ENCODE results near the gene C2orf76. TPM values are rescaled to one million over a fixed set of nuclear protein-coding genes. Genes with fewer than 3 reads are reported as not detected.
A peak's percentile ranks its signal among the peaks of the same experiment; 100 is the strongest.
"Not testable (repeated sequence)": the region's sequence is repeated elsewhere in the genome, so short reads cannot be mapped to it uniquely, and the experiment has no call there.

The C2orf76 gene
- total RNA-seq, 4 donors from 2014 or later = 8.7 to 14.6 (median 11.2) TPM

DNA sequence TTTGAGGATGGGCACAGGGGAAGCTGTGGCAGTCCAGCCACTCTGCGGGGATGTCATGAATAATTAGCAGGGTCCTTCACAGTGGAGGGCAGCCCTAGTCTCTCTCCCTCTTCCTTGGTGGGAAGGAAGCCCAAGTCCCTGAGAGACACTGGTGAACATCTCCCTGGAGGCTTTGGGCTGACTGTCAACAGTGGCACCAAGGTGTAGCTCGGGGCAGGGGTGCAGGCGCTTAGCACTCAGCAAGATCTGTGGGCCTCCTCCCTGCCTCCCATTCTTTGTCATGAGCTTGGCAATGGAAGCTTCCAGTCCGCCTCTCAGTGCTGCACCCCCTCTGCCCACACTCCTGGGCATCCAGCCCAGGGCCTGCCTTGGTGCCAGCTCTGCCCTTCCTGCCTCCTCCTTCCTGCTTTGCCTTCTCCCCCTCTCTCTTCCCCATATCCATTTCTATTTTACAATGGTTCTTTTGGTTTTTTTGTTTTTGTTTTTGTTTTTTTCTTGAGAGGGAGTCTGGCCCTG, 83.6 kb downstream of the C2orf76 start:
- peak; percentile 90 for DNase-seq (ENCODE audit: extremely low spot score)
- H3K4me3 ChIP-seq = no peak overlapping the region
- TF ChIP-seq EP300 (IDR thresholded peaks at IDR 0.05) = no peak
- intact Hi-C loops (cut with DNase I) = no loop called here
- WGBS = 71% methylated on average over 4 of the region's 4 CpGs
- peak overlapping the region in 1 of 4 donors; percentile 16 for H3K27ac ChIP-seq (replicated peaks in 1 of 4)
- no peaks in the 10 kb centered on the region for H3K9me3 ChIP-seq
- peaks cover 0 to 11% (median 6%) of the 10 kb centered on the region in 4 donors for H3K36me3 ChIP-seq
- no peaks in the 10 kb centered on the region for H3K27me3 ChIP-seq
- peaks cover 0 to 10% (median 4%) of the 10 kb centered on the region in 4 donors for H3K4me1 ChIP-seq

DNA sequence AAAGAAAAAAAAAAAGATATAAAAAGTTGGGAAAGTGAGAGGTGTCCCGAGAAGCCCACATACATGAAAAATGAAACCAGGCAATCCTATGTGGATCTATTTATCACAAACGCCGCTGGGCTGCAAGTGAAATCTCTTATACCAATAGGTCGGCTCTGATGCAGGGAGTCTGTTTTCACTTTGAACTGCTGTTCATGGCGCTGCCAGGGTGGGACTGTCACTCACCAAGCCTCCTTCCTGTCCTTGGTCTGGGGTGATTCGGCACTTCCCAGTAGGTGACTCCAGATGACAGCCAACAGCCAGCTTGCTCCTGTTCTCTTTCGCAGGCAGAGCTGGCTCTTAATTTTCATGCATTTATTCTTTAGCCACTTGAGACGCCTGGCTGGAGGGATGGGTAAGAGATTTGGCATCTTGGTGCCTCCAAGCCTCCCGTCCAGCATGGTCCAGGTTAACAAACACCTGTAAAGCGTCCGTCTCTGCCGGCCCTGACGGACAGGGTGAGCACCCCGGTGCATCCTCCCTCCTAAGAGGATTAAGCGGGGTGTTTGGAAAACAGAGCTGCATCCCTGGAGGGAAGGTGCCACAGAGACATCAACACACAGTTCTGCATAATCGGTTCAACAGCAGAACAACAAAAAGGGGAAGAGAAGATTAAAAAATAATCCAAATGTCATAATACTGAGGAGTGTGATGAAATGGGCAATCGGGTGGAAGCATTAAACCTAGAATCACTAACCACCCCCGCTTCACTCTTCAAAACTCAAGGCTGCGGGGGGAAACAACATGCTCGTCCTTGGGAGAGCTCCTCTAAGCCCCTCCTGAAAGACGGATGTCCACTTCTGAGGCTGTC, 84.3 kb downstream of the C2orf76 start:
- no peak overlapping the region for H3K4me3 ChIP-seq
- peak; percentile 75 for DNase-seq (ENCODE audit: extremely low spot score)
- 75% methylated on average over 21 of the region's 21 CpGs for WGBS
- no peaks in the 10 kb centered on the region for H3K27me3 ChIP-seq
- H3K4me1 ChIP-seq = peaks cover 0 to 10% (median 4%) of the 10 kb centered on the region in 4 donors
- H3K9me3 ChIP-seq = no peaks in the 10 kb centered on the region
- H3K27ac ChIP-seq (replicated peaks in 1 of 4) = no peak overlapping the region
- H3K36me3 ChIP-seq = peaks cover 0 to 11% (median 6%) of the 10 kb centered on the region in 4 donors
- TF ChIP-seq, protein P1, sequence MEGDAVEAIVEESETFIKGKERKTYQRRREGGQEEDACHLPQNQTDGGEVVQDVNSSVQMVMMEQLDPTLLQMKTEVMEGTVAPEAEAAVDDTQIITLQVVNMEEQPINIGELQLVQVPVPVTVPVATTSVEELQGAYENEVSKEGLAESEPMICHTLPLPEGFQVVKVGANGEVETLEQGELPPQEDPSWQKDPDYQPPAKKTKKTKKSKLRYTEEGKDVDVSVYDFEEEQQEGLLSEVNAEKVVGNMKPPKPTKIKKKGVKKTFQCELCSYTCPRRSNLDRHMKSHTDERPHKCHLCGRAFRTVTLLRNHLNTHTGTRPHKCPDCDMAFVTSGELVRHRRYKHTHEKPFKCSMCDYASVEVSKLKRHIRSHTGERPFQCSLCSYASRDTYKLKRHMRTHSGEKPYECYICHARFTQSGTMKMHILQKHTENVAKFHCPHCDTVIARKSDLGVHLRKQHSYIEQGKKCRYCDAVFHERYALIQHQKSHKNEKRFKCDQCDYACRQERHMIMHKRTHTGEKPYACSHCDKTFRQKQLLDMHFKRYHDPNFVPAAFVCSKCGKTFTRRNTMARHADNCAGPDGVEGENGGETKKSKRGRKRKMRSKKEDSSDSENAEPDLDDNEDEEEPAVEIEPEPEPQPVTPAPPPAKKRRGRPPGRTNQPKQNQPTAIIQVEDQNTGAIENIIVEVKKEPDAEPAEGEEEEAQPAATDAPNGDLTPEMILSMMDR (IDR thresholded peaks at IDR 0.05) = no peak
- TF ChIP-seq EP300 (IDR thresholded peaks at IDR 0.05) (no peak), POLR2A (IDR thresholded peaks at IDR 0.05; ENCODE audit: low read depth) (no peak), POLR2AphosphoS5 (IDR thresholded peaks at IDR 0.05) (no peak)
- intact Hi-C loops (cut with DNase I) = no loop called here

DNA sequence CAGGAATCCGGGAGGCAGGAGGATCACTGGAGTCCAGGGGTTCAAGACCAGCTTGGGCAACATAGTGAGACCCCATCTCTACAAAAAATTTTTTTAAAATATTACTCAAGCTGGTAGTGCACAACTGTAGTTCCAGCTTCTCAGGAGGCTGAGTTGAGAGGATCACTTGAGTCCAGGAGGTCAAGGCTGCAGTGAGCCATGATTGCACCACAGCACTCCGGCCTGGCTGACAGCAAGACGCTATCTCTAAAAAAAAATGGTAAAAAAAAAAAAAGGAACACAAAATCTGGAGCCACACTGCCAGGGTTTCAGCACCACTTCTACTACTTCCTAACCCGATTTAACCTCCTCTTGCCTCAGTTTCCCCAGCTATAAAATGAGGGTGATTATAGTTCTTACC, 86.0 kb downstream of the C2orf76 start:
- peaks cover 0 to 10% (median 4%) of the 10 kb centered on the region in 4 donors for H3K4me1 ChIP-seq
- no peak overlapping the region for H3K4me3 ChIP-seq
- WGBS = 69% methylated on average over 4 of the region's 4 CpGs
- no peak for DNase-seq (ENCODE audit: extremely low spot score)
- no peaks in the 10 kb centered on the region for H3K9me3 ChIP-seq
- no peaks in the 10 kb centered on the region for H3K27me3 ChIP-seq
- TF ChIP-seq POLR2AphosphoS5 (IDR thresholded peaks at IDR 0.05) (no peak), POLR2A (IDR thresholded peaks at IDR 0.05; ENCODE audit: low read depth) (no peak), EP300 (IDR thresholded peaks at IDR 0.05) (no peak)
- TF ChIP-seq, protein P1 (IDR thresholded peaks at IDR 0.05) = no peak
- peaks cover 0 to 3% (median 0%) of the 10 kb centered on the region in 4 donors for H3K36me3 ChIP-seq
- intact Hi-C loops (cut with DNase I) = no loop called here
- H3K27ac ChIP-seq (replicated peaks in 1 of 4) = no peak overlapping the region

- DNase-seq (ENCODE audit: extremely low spot score) = peak; percentile 64
- H3K4me1 ChIP-seq = peaks cover 0 to 10% (median 4%) of the 10 kb centered on the region in 4 donors
- no peak overlapping the region for H3K27ac ChIP-seq (replicated peaks in 1 of 4)
- H3K9me3 ChIP-seq = no peaks in the 10 kb centered on the region
- H3K4me3 ChIP-seq = no peak overlapping the region
- 83% methylated on average over 6 of the region's 6 CpGs for WGBS
- intact Hi-C loops (cut with DNase I) = no loop called here
- H3K36me3 ChIP-seq = peaks cover 0 to 3% (median 0%) of the 10 kb centered on the region in 4 donors
- TF ChIP-seq EP300 (IDR thresholded peaks at IDR 0.05) = no peak
- TF ChIP-seq POLR2AphosphoS5 (IDR thresholded peaks at IDR 0.05) = no peak
- no peak for TF ChIP-seq POLR2A (IDR thresholded peaks at IDR 0.05; ENCODE audit: low read depth)
- TF ChIP-seq, protein P1 (IDR thresholded peaks at IDR 0.05) = no peak
- H3K27me3 ChIP-seq = no peaks in the 10 kb centered on the region
Observed at GRCh38 chr2:119279666-119280065, 87.0 kb downstream of the C2orf76 start.

GRCh38 chr2:119278946-119279345, 87.7 kb downstream of the C2orf76 start:
- TF ChIP-seq POLR2A (IDR thresholded peaks at IDR 0.05; ENCODE audit: low read depth) (no peak), POLR2AphosphoS5 (IDR thresholded peaks at IDR 0.05) (no peak), EP300 (IDR thresholded peaks at IDR 0.05) (no peak)
- TF ChIP-seq, protein P1 (IDR thresholded peaks at IDR 0.05) = no peak
- WGBS = 88% methylated on average over 6 of the region's 6 CpGs
- intact Hi-C loops (cut with DNase I) = no loop called here
- peak; percentile 64 for DNase-seq (ENCODE audit: extremely low spot score)
- Histone ChIP-seq H3K4me1 (peaks cover 0 to 10% (median 4%) of the 10 kb centered on the region in 4 donors), H3K36me3 (peaks cover 0 to 3% (median 0%) of the 10 kb centered on the region in 4 donors), H3K27ac (replicated peaks in 1 of 4) (no peak overlapping the region), H3K27me3 (no peaks in the 10 kb centered on the region), H3K4me3 (no peak overlapping the region), H3K9me3 (no peaks in the 10 kb centered on the region)

- H3K27ac ChIP-seq (replicated peaks in 1 of 4); H3K4me1 ChIP-seq; H3K36me3 ChIP-seq; intact Hi-C loops (cut with DNase I); H3K4me3 ChIP-seq; H3K27me3 ChIP-seq; H3K9me3 ChIP-seq; DNase-seq (ENCODE audit: extremely low spot score): not testable (repeated sequence)
- 91% methylated on average over 2 of the region's 2 CpGs for WGBS
Observed at GRCh38 chr2:119278385-119278784, 88.2 kb downstream of the C2orf76 start.

Measured in esophagus muscularis mucosa (tissue), 4 donors.